ENCODE measurements around the gene ZNF735.
"Not testable (repeated sequence)": the region's sequence is repeated elsewhere in the genome, so short reads cannot be mapped to it uniquely, and the experiment has no call there.

ZNF735 gene

GRCh38 chr7:64206903-64207302 is at the start of gene ZNF735:
Gene ZNF735 (plus strand): TSS chr7:64207203. CDS start chr7:64207203, 0 bp downstream.
- no peak for DNase-seq (ENCODE audit: low read depth)

- DNase-seq (ENCODE audit: low read depth): not testable (repeated sequence)
Measured at GRCh38 chr7:64170974-64171373, 36.0 kb upstream of the ZNF735 start.

DNA sequence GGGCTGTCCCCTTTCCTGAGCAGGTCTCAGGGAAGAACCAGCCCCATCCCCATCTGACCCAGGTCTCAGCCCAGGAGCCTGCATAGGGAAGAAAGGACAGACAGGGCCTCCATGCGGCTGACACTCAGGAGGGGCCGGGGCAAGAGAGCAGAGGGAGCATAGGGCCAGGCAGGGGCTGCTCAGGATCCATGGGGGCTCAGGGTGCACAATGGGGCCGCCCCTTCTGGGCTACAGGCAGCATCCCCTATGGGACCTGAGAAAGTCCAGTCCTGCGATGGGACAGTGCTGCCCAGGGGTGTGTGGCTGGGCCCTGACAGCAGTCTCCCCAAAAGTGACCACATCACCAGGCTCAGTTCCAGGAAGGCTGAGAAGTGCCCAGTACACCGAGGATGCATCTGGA is 32.7 kb upstream of the ZNF735 start:
- DNase-seq (ENCODE audit: low read depth): no peak

DNA sequence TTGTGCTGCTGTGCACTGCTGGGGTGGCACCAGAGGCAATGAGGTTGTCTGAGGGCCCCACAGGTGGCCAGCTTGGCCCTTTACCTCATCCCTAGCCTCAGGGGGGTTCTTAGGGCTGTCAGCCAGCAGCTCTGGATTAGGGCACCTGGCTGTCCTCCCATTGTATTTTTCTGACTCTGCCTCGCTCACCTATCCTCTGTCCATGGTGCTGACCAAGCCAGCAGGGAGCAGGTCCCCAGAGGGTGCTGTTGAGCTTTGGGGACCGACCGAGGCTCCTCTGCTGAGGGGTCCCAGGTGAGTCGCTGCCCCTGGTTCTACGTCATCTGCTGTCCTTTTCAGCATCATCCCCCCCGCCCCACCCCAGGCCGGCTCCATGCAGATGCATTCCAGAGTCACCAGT is 32.1 kb upstream of the ZNF735 start:
- no peak for DNase-seq (ENCODE audit: low read depth)

DNA sequence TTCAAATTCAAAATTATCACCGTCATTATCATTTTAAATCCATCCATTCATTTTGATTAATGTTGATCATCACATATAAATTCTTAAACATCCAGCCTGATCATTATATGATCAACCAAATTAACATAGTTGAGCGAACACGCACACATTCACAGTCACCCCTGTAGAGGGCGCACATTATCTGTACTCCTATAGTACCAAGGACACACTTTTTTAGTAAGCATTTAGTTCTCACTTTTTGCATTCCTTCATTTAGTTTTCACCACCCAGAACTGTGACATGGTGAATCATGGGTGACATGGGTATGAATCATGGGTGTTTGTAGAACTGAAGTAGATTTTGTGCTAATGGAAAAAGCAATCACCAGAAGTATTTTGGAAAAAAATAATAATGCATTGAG is 26.0 kb upstream of the ZNF735 start:
- DNase-seq (ENCODE audit: low read depth): no peak

- no peak for DNase-seq (ENCODE audit: low read depth)
Measured at GRCh38 chr7:64181586-64181985, 25.4 kb upstream of the ZNF735 start.

GRCh38 chr7:64182036-64182790 is 24.8 kb upstream of the ZNF735 start:
- DNase-seq (ENCODE audit: low read depth): no peak

GRCh38 chr7:64183126-64183742 is 23.8 kb upstream of the ZNF735 start:
- DNase-seq (ENCODE audit: low read depth): no peak

GRCh38 chr7:64183827-64184372 is 23.1 kb upstream of the ZNF735 start:
- no peak for DNase-seq (ENCODE audit: low read depth)

DNA sequence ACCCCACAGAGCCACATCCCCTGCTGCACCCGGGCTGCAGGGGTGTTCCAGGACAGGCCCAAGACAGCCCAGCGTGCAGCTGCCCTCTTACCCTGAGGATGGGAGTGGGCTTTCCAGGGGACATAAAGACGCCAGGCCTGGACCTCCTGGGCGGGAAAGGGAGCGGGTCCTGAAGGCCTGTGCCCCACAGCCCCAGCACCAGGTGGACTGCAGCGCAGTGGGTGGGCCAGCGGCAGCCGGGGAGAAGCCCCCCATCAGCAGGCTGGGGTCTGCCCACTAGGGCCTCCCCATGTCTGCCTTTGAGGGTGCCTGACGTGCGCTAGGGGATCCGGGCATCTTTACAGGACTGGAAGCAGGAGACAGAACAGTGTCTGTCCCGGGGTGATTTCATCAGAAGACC is 22.6 kb upstream of the ZNF735 start:
- no peak for DNase-seq (ENCODE audit: low read depth)

- no peak for DNase-seq (ENCODE audit: low read depth)
Measured at GRCh38 chr7:64187408-64187807, 19.6 kb upstream of the ZNF735 start.

GRCh38 chr7:64192148-64192704 is 14.8 kb upstream of the ZNF735 start:
- DNase-seq (ENCODE audit: low read depth): no peak

GRCh38 chr7:64192775-64193174 is 14.2 kb upstream of the ZNF735 start:
- no peak for DNase-seq (ENCODE audit: low read depth)

GRCh38 chr7:64219710-64220298 is 12.8 kb downstream of the ZNF735 start:
- not testable (repeated sequence) for DNase-seq (ENCODE audit: low read depth)

GRCh38 chr7:64223366-64223765 is 16.4 kb downstream of the ZNF735 start:
- no peak for DNase-seq (ENCODE audit: low read depth)

DNA sequence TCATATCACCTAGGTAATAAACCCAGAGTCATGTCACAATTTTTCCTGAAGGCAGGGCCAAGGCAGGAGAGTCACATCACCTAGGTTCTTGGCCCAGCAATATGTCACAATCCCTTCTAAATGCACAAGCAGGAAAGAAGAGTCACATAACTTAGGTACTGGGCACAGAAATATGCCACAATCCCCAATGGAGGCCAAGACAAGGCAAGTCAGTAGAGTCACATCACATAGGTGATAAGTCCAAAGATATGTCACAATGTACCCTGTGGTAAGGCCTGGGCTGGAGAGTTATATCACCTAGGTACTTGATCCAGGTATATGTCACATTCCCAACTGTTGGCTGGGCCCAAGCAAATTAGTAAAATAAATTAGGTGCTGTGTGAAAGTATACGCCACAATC is 21.2 kb downstream of the ZNF735 start, which contains the start of gene ZNF679:
ZNF679 (plus strand) TSS at position 301 of the 400 bp plus-strand sequence. CDS start 20,644 bp downstream, outside the sequence.
- not testable (repeated sequence) for DNase-seq (ENCODE audit: low read depth)

DNA sequence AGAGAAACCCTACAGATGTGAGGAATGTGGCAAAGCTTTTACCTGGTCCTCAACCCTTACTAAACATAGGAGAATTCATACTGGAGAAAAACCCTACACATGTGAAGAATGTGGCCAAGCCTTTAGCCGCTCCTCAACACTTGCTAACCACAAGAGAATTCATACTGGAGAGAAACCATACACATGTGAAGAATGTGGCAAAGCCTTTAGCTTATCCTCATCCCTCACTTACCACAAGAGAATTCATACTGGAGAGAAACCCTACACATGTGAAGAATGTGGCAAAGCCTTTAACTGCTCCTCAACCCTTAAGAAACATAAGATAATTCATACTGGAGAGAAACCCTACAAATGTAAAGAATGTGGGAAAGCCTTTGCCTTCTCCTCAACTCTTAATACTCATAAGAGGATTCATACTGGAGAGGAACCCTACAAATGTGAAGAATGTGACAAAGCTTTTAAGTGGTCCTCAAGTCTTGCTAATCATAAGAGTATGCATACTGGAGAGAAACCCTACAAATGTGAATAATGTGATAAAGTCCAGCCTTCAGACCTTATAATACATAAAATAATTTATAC is 59.4 kb downstream of the ZNF735 start:
- DNase-seq (ENCODE audit: low read depth): no peak

Data from GM04503 (cell line).